ENCODE data around the gene GRIN2D.

The GRIN2D gene
- total RNA-seq = 0.12 to 0.13 reads per million in 2 experiments

- DNase-seq (ENCODE audit: low read depth) = no peak
Observed at GRCh38 chr19:48393559-48394330, at the start of gene GRIN2D. Gene GRIN2D (plus strand): TSS chr19:48393668. CDS start chr19:48398393, 4,725 bp downstream.

GRCh38 chr19:48344892-48345291 lies 48.6 kb upstream of the GRIN2D start:
- no peak for DNase-seq (ENCODE audit: low read depth)

GRCh38 chr19:48346191-48346590 lies 47.3 kb upstream of the GRIN2D start:
- no peak for DNase-seq (ENCODE audit: low read depth)

- no peak for DNase-seq (ENCODE audit: low read depth)
Observed at GRCh38 chr19:48348045-48348444, 45.4 kb upstream of the GRIN2D start.

- DNase-seq (ENCODE audit: low read depth) = no peak
Observed at GRCh38 chr19:48348737-48349136, 44.7 kb upstream of the GRIN2D start.

GRCh38 chr19:48350856-48351255 lies 42.6 kb upstream of the GRIN2D start:
- no peak for DNase-seq (ENCODE audit: low read depth)

- peak; percentile 66 for DNase-seq (ENCODE audit: low read depth)
Observed at GRCh38 chr19:48351341-48351752, 42.1 kb upstream of the GRIN2D start.

- DNase-seq (ENCODE audit: low read depth) = no peak
Observed at GRCh38 chr19:48353677-48354076, 39.8 kb upstream of the GRIN2D start.

- no peak for DNase-seq (ENCODE audit: low read depth)
Observed at GRCh38 chr19:48354332-48354992, 39.0 kb upstream of the GRIN2D start.

GRCh38 chr19:48355365-48355954 lies 38.0 kb upstream of the GRIN2D start:
- no peak for DNase-seq (ENCODE audit: low read depth)

GRCh38 chr19:48359123-48359522 lies 34.3 kb upstream of the GRIN2D start:
- no peak for DNase-seq (ENCODE audit: low read depth)

- no peak for DNase-seq (ENCODE audit: low read depth)
Observed at GRCh38 chr19:48361912-48362311, 31.6 kb upstream of the GRIN2D start.

- peak; percentile 87 for DNase-seq (ENCODE audit: low read depth)
Observed at GRCh38 chr19:48362716-48363499, 30.6 kb upstream of the GRIN2D start.

GRCh38 chr19:48363500-48363809 lies 30.0 kb upstream of the GRIN2D start:
- no peak for DNase-seq (ENCODE audit: low read depth)

GRCh38 chr19:48363810-48364597 lies 29.5 kb upstream of the GRIN2D start, which contains the start of the genes SYNGR4 and TMEM143:
Gene SYNGR4 (plus strand): TSS chr19:48364367. CDS start chr19:48365843, 1,476 bp downstream.
Gene TMEM143 (minus strand): TSS chr19:48363940. CDS start chr19:48363920, 20 bp downstream.
- peak; percentile 97 for DNase-seq (ENCODE audit: low read depth)

- DNase-seq (ENCODE audit: low read depth) = no peak
Observed at GRCh38 chr19:48364598-48365348, 28.7 kb upstream of the GRIN2D start.

- no peak for DNase-seq (ENCODE audit: low read depth)
Observed at GRCh38 chr19:48365602-48366001, 27.9 kb upstream of the GRIN2D start.

- DNase-seq (ENCODE audit: low read depth) = no peak
Observed at GRCh38 chr19:48367855-48368254, 25.6 kb upstream of the GRIN2D start.

GRCh38 chr19:48368936-48369335 lies 24.5 kb upstream of the GRIN2D start:
- no peak for DNase-seq (ENCODE audit: low read depth)

- no peak for DNase-seq (ENCODE audit: low read depth)
Observed at GRCh38 chr19:48370955-48371354, 22.5 kb upstream of the GRIN2D start.

GRCh38 chr19:48371367-48371766 lies 22.1 kb upstream of the GRIN2D start:
- DNase-seq (ENCODE audit: low read depth) = no peak

Measured in T follicular helper cell (primary cell).